Retinal pigment epithelial cell (primary cell): ENCODE results near the gene ASRGL1.
"Not testable (repeated sequence)": the region's sequence is repeated elsewhere in the genome, so short reads cannot be mapped to it uniquely, and the experiment has no call there.

Source experiments
- DNase-seq: peaks from one replicate; pipeline ENCODE4 v3.0.0-alpha.2; 2010; ENCODE audit warnings: low read depth
- H3K4me3 ChIP-seq: 2 replicates; pipeline ENCODE4 v1.5.1; 2011; ENCODE audit warnings: mild to moderate bottlenecking, low read length, control low read depth, moderate library complexity
- TF ChIP-seq, protein P1 (sequence below): conservative IDR thresholded peaks from 2 replicates; pipeline ENCODE4 v1.5.1; 2011; ENCODE audit warnings: low read depth, low read length, control low read depth, inconsistent platforms

ASRGL1 gene

DNA sequence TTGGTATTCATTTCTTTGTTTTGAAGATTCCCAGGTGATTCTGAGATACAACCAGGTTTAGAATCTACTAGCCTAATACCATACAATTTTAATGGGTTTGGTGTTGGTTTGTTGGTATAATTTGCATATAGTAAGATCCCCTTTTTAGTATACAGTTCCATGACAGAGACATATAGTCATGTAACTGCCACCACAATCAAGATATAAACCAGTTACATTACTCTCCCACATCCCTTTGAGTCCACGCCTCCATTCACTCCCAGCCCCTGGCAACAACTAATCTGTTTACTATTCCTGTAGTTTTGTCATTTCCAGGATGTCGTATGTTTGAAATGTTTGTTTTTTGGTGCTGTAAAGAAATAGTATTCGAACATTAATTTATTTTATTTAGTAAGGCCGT, 4.3 kb downstream of the ASRGL1 start:
- H3K4me3 ChIP-seq = no peak overlapping the region
- DNase-seq = no peak
- TF ChIP-seq, protein P1, sequence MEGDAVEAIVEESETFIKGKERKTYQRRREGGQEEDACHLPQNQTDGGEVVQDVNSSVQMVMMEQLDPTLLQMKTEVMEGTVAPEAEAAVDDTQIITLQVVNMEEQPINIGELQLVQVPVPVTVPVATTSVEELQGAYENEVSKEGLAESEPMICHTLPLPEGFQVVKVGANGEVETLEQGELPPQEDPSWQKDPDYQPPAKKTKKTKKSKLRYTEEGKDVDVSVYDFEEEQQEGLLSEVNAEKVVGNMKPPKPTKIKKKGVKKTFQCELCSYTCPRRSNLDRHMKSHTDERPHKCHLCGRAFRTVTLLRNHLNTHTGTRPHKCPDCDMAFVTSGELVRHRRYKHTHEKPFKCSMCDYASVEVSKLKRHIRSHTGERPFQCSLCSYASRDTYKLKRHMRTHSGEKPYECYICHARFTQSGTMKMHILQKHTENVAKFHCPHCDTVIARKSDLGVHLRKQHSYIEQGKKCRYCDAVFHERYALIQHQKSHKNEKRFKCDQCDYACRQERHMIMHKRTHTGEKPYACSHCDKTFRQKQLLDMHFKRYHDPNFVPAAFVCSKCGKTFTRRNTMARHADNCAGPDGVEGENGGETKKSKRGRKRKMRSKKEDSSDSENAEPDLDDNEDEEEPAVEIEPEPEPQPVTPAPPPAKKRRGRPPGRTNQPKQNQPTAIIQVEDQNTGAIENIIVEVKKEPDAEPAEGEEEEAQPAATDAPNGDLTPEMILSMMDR = no peak

DNA sequence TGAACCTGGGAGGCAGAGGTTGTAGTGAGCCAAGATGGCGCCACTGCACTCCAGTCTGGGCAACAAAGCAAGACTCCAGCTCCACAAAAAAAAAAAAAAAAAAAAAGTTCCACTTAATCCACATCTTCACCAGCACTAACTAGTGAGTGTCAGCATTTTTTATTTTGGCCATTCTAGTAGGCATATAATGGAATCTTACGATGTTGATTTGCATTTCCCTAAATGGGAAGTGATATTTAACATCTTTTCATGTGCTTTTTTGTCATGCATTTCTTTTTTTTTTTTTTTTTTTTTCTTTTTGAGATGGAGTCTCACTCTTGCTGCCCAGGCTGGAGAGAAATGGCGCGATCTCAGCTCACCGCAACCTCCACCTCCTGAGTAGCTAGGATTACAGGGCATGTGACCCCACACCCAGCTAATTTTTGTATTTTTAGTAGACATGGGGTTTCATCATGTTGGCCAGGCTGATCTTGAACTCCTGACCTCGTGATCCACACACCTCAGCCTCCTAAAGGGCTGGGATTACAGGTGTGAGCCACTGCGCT, 6.5 kb downstream of the ASRGL1 start:
- not testable (repeated sequence) for DNase-seq, H3K4me3 ChIP-seq

DNA sequence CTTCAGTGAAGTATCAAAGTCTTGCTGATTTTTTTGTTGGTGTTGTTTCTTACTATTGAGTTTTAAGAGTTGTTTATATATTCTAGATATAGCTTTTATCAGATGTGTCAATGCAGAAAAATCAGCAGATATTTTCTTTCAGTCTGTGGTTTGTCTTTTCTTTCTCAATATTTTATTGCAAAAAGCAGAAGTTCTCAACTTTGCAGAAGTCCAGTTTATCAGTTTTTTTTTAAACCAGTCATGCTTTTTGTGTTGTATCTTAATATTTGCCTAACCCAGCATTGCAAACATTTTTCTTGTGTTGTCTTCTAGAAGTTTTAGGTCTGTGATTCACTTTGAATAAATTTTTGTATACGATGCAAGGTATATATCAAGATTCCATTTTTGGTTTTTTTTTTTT, 7.0 kb downstream of the ASRGL1 start:
- TF ChIP-seq, protein P1 = no peak
- H3K4me3 ChIP-seq = no peak overlapping the region
- no peak for DNase-seq

DNA sequence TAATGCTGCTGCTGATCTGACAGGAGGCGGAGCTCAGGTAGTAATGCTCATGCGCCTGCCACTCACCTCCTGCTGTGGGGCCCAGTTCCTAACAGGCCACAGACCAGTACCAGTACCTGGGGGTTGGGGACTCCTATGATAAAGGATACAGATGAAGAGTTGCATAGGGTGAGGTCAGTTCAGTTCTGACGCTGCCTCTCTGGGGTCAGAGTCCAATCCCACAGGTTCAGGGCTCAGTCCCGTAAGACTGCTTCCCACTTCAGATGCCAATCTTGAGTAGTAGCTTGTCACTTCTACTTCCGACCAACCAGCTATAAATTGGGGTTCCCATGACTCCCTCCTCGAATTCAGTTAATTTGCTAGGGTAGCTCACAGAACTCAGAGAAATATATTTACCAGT, 8.6 kb downstream of the ASRGL1 start:
- TF ChIP-seq, protein P1 = no peak
- H3K4me3 ChIP-seq = no peak overlapping the region
- no peak for DNase-seq

DNA sequence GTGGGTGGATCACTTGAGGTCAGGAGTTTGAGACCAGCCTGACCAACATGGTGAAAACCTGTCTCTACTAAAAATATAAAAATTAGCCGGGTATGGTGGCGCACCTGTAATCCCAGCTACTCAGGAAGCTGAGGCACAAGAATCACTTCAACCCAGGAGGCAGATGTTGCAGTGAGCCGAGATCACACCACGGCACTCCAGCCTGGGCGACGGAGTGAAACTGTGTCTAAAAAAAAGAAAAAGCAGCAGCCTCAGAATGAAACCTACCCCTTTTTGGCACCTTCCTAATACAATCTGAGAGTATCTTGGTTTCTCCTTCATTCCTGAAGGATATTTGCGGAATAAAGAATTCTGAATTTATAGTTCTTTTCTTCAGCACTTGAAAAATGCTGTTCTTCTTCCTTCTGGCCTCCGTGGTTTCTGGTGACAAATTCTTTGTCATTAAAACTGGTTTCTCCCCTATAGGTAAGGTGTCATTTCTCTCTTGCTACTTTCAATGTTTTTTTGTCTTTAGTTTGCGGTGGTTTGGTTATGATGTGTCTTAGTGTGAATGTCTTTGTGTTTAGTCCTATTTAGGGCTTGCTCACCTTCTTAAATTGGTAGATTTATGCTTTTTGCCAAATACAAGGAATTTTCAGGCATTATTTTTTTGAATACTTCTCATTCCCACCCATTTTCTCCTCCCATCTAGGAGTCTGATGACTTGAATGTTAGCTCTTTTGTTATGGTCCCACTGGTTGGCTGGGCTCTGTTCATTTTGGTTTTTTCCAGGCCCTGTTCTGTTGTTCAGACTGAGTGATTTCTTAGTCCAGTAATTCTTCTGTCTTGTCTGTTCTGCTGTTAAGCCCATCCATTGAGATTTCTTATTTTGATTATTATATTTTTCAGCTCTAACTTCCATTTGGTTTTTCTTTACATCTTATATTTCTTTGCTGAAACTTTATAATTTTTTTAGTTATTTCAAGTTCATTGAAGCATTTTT, 15.4 kb downstream of the ASRGL1 start:
- DNase-seq = no peak
- TF ChIP-seq, protein P1 = no peak

DNA sequence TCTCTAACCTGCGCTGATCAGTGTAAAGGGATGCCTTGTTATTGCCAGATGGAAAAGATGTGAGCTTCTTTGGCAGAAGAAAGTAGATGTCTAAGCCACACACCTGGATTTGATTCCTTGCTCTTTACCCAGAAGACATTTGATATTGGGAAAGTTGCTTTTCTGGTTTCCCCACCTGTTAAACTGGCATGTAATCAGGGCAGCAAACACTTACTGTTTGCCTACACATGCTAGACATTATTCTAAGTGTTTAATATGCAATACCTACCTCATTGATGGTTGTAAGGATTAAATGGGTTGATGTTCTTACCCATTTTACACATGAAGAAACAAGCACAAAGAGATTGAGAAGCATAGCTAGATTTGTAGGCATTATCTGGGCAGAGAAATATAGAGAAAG, 16.6 kb downstream of the ASRGL1 start:
- H3K4me3 ChIP-seq = no peak overlapping the region
- TF ChIP-seq, protein P1 = no peak
- no peak for DNase-seq

More for the DNA sequence above, 15.4 kb downstream of the ASRGL1 start:
- H3K4me3 ChIP-seq = no peak overlapping the region

DNA sequence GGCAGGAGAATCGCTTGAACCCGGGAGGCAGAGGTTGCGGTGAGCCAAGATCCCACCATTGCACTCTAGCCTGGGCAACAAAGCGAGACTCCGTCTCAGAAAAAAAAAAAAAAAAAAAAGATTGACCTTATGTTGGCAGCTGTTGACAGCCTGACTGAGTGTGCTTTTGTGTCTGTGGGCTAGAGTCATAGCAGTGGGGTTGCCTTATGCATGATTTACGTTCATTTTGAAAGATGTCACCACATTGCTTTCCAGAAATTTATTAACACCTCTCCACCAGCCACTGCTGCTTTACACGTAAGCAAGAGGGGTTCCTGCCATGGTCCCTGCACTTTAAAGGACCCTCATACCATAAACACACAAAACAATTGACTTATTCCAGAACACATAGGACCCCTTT, 21.0 kb downstream of the ASRGL1 start:
- H3K4me3 ChIP-seq = no peak overlapping the region
- no peak for DNase-seq
- TF ChIP-seq, protein P1 = no peak
